GM12801 (cell line): ENCODE measurements around the gene ALG12.

Experiments used
- TF ChIP-seq, protein P1 (sequence below): IDR thresholded peaks from one replicate; pipeline ENCODE4 v1.5.1; 2011; ENCODE audit warnings: control low read depth; ENCODE audit not compliant: insufficient read length; ENCODE audit errors: extremely low read depth

The ALG12 gene

DNA sequence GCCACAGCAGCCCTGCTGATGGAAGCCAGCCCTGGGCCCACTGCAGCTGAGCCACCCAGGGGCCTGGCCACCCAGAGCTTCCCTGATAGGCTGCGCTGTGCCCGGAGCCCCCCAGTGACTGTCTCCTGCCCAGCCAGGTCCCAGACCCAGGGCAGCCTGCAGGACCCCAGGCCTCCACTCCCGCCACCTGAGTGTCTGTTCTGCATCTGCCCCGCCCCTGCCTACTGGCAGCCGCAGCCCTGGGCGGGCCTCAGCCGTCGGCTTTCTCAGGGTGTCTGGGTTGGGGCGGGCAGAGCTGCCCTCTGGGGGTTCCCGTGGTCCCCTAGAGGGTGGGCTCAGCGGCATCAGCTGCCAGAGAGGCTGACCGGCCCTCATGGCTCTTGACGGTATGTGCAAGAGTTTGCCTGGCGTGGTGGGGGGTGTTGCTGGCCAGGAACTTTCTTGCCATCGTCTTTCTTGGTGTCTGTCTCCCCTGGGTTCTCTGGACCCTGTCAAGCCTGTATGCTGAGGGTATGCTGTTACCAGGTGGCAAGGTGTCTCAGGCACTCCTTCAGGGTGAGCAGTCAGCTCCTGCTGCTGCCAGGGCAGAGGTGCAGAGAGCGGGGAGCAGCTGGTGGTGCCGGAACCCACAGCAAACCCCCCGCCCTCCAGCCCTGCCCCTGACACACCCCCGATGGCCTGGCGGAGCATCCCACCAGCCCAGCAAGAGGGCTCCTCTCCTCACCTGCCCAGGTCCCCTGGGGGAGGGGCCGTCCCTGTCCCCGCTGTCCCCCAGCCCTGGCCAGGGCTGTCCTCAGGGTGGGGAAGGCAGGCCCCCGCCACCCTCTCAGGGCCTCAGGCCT is 30.1 kb upstream of the ALG12 start:
- TF ChIP-seq, protein P1, sequence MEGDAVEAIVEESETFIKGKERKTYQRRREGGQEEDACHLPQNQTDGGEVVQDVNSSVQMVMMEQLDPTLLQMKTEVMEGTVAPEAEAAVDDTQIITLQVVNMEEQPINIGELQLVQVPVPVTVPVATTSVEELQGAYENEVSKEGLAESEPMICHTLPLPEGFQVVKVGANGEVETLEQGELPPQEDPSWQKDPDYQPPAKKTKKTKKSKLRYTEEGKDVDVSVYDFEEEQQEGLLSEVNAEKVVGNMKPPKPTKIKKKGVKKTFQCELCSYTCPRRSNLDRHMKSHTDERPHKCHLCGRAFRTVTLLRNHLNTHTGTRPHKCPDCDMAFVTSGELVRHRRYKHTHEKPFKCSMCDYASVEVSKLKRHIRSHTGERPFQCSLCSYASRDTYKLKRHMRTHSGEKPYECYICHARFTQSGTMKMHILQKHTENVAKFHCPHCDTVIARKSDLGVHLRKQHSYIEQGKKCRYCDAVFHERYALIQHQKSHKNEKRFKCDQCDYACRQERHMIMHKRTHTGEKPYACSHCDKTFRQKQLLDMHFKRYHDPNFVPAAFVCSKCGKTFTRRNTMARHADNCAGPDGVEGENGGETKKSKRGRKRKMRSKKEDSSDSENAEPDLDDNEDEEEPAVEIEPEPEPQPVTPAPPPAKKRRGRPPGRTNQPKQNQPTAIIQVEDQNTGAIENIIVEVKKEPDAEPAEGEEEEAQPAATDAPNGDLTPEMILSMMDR: no peak

DNA sequence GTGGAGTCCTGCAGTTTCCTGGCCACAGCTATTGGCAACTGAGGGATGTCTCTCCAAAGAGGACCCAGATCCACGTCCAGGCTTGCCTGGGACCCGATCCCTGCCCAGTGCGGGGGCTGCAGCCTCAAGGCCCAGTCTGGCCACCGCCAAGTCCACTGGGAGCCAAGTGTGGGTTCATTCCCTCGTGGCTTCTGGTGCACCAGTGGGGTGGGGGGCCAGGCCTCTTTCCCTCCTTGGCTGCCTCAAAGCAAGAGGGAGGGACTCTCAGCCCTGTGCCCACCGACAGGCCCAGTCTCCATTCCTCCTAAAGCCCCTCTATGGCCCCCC is 29.0 kb upstream of the ALG12 start:
- TF ChIP-seq, protein P1: no peak

- TF ChIP-seq, protein P1: no peak
Measured at GRCh38 chr22:49946612-49947295, 28.5 kb upstream of the ALG12 start.

DNA sequence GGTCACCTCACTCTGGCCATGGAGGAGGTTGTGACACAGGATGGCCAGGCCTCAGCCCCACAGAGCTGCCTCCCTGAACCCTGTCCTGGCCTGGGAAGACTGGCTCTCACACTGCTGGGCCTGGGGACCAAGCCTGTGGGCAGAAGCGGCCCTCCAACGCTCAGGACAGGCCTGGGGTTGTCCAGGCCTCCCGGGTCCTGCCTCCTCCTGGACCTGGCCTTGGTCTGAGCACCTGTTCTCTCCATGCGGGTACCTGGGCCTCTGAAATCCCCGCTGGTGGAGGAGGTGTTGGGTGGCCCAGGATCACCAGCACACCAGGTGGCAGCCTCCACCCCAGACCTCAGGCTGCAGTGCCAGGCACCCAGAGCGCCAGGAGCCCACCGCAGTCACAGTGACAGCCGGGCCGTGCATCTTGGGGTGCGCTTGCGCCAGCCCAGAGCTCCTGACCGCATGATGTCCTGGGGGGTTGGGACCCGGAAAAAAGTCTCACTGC is 26.2 kb upstream of the ALG12 start:
- TF ChIP-seq, protein P1: no peak

GRCh38 chr22:49943771-49944398 is 25.6 kb upstream of the ALG12 start:
- TF ChIP-seq, protein P1: no peak

GRCh38 chr22:49943405-49943765 is 25.1 kb upstream of the ALG12 start:
- TF ChIP-seq, protein P1: no peak
